Hepatocyte (in vitro differentiated cells): Measurements from ENCODE around the gene CCDC74A.

Experiments
- EZH2 ChIP-seq: fragments of 200-600 bp; sonication (generic); IDR thresholded peaks from 2 replicates; pipeline ENCODE4 v1.6.1; 2016; ENCODE audit warnings: antibody characterized with exemption, mild to moderate bottlenecking, borderline replicate concordance
- EZH2phosphoT487 ChIP-seq: fragments of 200-600 bp; sonication (generic); IDR thresholded peaks from one replicate; pipeline ENCODE4 v1.6.1; 2018; ENCODE audit warnings: antibody characterized with exemption, mild to moderate bottlenecking, low read depth, moderate library complexity; ENCODE audit not compliant: unreplicated experiment, severe bottlenecking
- TF ChIP-seq, protein P1 (sequence below): fragments of 200-600 bp; sonication (generic); IDR thresholded peaks from 2 replicates; pipeline ENCODE4 v1.5.1; 2016; ENCODE audit warnings: antibody characterized with exemption, mild to moderate bottlenecking; ENCODE audit not compliant: poor library complexity

DNA sequence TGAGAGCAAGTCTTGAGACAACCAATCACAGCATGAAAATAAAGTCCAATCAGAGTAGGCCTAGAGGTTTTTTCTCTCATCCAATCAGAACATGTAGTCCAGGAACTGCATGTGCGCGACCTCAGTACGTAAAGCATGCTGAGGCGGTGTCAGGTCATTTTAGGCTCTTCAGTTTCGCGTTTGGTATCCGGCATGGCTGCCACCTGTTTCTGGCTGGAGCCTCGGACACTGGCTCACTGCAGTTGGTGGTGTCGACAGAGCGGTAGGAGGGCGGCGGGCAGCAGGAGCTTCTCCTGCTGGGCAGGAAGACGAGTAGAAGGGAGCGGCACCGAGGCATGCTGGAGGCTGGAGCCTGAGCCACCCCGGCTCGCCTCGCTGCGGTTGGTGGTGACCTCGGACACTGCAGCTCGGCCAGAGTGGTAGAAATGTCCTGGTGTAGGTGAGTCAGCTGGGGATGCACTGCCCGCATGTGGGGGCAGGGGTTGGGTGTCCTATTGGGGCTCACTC is 15.8 kb downstream of the CCDC74A start:
- TF ChIP-seq EZH2 = no peak
- TF ChIP-seq, protein P1, sequence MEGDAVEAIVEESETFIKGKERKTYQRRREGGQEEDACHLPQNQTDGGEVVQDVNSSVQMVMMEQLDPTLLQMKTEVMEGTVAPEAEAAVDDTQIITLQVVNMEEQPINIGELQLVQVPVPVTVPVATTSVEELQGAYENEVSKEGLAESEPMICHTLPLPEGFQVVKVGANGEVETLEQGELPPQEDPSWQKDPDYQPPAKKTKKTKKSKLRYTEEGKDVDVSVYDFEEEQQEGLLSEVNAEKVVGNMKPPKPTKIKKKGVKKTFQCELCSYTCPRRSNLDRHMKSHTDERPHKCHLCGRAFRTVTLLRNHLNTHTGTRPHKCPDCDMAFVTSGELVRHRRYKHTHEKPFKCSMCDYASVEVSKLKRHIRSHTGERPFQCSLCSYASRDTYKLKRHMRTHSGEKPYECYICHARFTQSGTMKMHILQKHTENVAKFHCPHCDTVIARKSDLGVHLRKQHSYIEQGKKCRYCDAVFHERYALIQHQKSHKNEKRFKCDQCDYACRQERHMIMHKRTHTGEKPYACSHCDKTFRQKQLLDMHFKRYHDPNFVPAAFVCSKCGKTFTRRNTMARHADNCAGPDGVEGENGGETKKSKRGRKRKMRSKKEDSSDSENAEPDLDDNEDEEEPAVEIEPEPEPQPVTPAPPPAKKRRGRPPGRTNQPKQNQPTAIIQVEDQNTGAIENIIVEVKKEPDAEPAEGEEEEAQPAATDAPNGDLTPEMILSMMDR = no peak
- TF ChIP-seq EZH2phosphoT487 = no peak
